Suprapubic skin (tissue), 4 donors: ENCODE measurements around the gene PPP1R3G. TPM values are rescaled to one million over a fixed set of nuclear protein-coding genes. Genes with fewer than 3 reads are reported as not detected.
A peak's percentile ranks its signal among the peaks of the same experiment; 100 is the strongest.

ENCODE experiments used
- DNase-seq, 2 donors: peaks; one replicate each; pipeline ENCODE4 v3.0.0-alpha.2; 2019; ENCODE audit warnings: low spot score in 2 of 2
- H3K27ac ChIP-seq: fragments of 200-600 bp; sonication (generic); one replicate; pipeline ENCODE4 v1.5.1; 2019
- H3K27me3 ChIP-seq: fragments of 200-600 bp; sonication (generic); one replicate; pipeline ENCODE4 v1.5.1; 2019
- H3K36me3 ChIP-seq: fragments of 200-600 bp; sonication (generic); one replicate; pipeline ENCODE4 v1.5.1; 2019
- H3K4me1 ChIP-seq: fragments of 200-600 bp; sonication (generic); one replicate; pipeline ENCODE4 v1.5.1; 2019
- H3K4me3 ChIP-seq: fragments of 200-600 bp; sonication (generic); one replicate; pipeline ENCODE4 v1.5.1; 2019; ENCODE audit warnings: mild to moderate bottlenecking
- H3K9me3 ChIP-seq: fragments of 200-600 bp; sonication (generic); one replicate; pipeline ENCODE4 v1.5.1; 2019
- CTCF ChIP-seq, 2 donors: fragments of 200-600 bp in 1 of 2; fragments of 450-650 bp in 1 of 2; sonication (generic) in 1 of 2; IDR thresholded peaks; one replicate each; pipeline ENCODE4 v1.5.1; 2016 to 2019; ENCODE audit warnings: antibody characterized with exemption in 2 of 2, mild to moderate bottlenecking in 1 of 2, moderate library complexity in 1 of 2
- EP300 ChIP-seq: sonication (generic); formaldehyde crosslinking; IDR thresholded peaks from one replicate; pipeline ENCODE4 v1.6.1; 2017; ENCODE audit warnings: antibody characterized with exemption
- POLR2A ChIP-seq, 2 donors: fragments of 450-650 bp; IDR thresholded peaks; one replicate each; pipeline ENCODE4 v1.6.1; 2017; ENCODE audit warnings: antibody characterized with exemption in 2 of 2, mild to moderate bottlenecking in 2 of 2, moderate library complexity in 2 of 2
- POLR2AphosphoS5 ChIP-seq, 3 donors: sonication (generic); formaldehyde crosslinking; IDR thresholded peaks; one replicate each; pipeline ENCODE4 v1.6.1; 2017; ENCODE audit warnings: antibody characterized with exemption in 3 of 3
- WGBS: methylation state at CpG from one replicate; pipeline ENCODE4 v1.1.5; 2018; 5-methylcytosine and 5-hydroxymethylcytosine counted together
- total RNA-seq, 4 donors: library from RNA; depleted of rRNA; stranded (reverse); fragments of >200 nt; gene quantifications; one replicate each; pipeline ENCODE4 v1.1.0, GENCODE V29; 2016

The PPP1R3G gene
- total RNA-seq, 4 donors from 2014 or later = 0.38 to 0.80 (median 0.67) TPM

DNA sequence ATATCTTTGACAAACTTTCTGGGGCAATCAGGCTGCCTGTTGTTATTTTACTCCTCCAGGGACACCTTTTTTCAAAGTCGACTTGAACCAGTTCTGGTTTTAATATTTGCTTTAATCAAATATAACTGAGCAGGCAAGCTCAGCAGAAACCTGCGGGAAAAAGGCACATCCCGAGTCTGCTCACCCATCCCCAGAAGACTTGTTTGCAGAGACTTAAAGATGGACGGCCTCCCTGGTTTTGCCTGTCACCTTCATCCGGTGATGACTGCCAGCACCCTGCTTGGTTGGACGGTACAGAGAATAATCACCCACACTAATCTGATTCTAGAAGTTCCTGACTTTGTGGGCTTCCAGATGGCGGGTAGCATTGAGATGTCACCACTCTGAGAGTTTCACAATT lies 36.8 kb downstream of the PPP1R3G start:
- peak in 1 of 2 donors; percentile 13 for DNase-seq
- H3K27ac ChIP-seq = no peak overlapping the region
- TF ChIP-seq POLR2A (IDR thresholded peaks at IDR 0.05) (no peak), POLR2AphosphoS5 (IDR thresholded peaks at IDR 0.05) (no peak), EP300 (no peak)
- H3K4me3 ChIP-seq = no peak overlapping the region
- H3K36me3 ChIP-seq = no peaks in the 10 kb centered on the region
- H3K4me1 ChIP-seq = no peaks in the 10 kb centered on the region
- no peaks in the 10 kb centered on the region for H3K27me3 ChIP-seq
- no peaks in the 10 kb centered on the region for H3K9me3 ChIP-seq
- 92% methylated on average over 7 of the region's 7 CpGs for WGBS

DNA sequence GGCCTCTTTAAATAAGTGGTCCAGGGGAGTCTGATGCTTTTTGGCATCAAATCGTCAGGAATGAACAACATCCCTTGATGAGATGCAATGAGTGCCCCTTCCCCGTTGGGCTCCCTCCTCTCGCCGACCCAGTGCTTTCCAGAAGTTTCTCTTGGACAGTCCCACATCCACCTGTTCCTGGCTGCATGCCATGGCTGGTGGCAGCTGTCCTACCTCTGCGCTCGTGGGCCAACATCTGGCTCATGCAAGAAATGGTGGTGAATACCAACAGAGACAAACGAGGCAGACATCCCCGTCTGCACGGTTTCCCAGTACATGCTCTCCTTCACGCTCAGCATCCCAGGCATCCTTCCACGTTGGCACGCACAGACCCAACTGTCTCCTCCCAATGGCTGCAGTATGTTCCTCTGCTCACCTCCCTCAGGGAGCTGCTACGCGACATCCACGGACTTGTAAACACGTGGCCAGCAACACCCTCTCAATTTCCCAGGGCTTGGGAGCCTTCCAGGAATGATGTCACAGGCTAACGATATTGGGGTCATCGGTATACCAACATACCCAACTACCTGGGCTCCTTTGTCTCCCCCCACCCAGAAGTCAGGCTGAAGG lies 37.5 kb downstream of the PPP1R3G start:
- 89% methylated on average over 18 of the region's 18 CpGs for WGBS
- Histone ChIP-seq H3K4me1 (no peaks in the 10 kb centered on the region), H3K9me3 (no peaks in the 10 kb centered on the region), H3K27me3 (no peaks in the 10 kb centered on the region), H3K4me3 (no peak overlapping the region), H3K27ac (no peak overlapping the region), H3K36me3 (no peaks in the 10 kb centered on the region)
- TF ChIP-seq POLR2A (IDR thresholded peaks at IDR 0.05) = no peak
- TF ChIP-seq POLR2AphosphoS5 (IDR thresholded peaks at IDR 0.05) = no peak
- TF ChIP-seq CTCF (IDR thresholded peaks at IDR 0.05) = no peak
- TF ChIP-seq EP300 = no peak
- peak in 1 of 2 donors; percentile 64 for DNase-seq

- peak in 1 of 2 donors; percentile 54 for DNase-seq
- no peaks in the 10 kb centered on the region for H3K36me3 ChIP-seq
- WGBS = 95% methylated on average over 16 of the region's 20 CpGs
- H3K4me1 ChIP-seq = no peaks in the 10 kb centered on the region
- TF ChIP-seq EP300 = no peak
- no peak for TF ChIP-seq POLR2AphosphoS5 (IDR thresholded peaks at IDR 0.05)
- TF ChIP-seq POLR2A (IDR thresholded peaks at IDR 0.05) = no peak
- TF ChIP-seq CTCF (IDR thresholded peaks at IDR 0.05) = no peak
- no peaks in the 10 kb centered on the region for H3K9me3 ChIP-seq
- no peak overlapping the region for H3K4me3 ChIP-seq
- H3K27ac ChIP-seq = no peak overlapping the region
- H3K27me3 ChIP-seq = no peaks in the 10 kb centered on the region
Observed at GRCh38 chr6:5123296-5124143, 38.4 kb downstream of the PPP1R3G start.

DNA sequence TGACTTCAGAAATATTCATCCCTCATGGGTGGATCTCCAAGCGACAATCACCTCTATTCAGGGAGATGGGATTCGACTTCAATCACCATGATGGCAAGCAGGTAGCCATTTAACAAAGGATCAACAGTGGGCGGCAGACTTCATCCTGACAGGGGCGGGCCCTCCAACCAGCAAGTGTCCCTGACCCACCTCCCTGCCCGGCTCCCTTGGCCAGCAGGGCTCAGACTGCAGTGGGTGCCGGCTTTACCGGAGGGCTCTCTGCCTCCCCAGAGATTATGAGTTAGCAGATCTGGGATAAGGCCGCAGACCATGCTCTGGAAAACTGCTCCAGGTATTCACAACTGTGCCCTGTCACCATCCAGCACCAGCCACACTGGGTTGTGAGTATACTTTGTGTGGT lies 39.4 kb downstream of the PPP1R3G start:
- H3K4me3 ChIP-seq = no peak overlapping the region
- H3K9me3 ChIP-seq = no peaks in the 10 kb centered on the region
- WGBS = 98% methylated on average over 8 of the region's 8 CpGs
- no peaks in the 10 kb centered on the region for H3K4me1 ChIP-seq
- DNase-seq = peak in 1 of 2 donors; percentile 45
- no peaks in the 10 kb centered on the region for H3K36me3 ChIP-seq
- H3K27me3 ChIP-seq = no peaks in the 10 kb centered on the region
- no peak overlapping the region for H3K27ac ChIP-seq
- TF ChIP-seq EP300 (no peak), CTCF (IDR thresholded peaks at IDR 0.05) (no peak), POLR2A (IDR thresholded peaks at IDR 0.05) (no peak), POLR2AphosphoS5 (IDR thresholded peaks at IDR 0.05) (no peak)

DNA sequence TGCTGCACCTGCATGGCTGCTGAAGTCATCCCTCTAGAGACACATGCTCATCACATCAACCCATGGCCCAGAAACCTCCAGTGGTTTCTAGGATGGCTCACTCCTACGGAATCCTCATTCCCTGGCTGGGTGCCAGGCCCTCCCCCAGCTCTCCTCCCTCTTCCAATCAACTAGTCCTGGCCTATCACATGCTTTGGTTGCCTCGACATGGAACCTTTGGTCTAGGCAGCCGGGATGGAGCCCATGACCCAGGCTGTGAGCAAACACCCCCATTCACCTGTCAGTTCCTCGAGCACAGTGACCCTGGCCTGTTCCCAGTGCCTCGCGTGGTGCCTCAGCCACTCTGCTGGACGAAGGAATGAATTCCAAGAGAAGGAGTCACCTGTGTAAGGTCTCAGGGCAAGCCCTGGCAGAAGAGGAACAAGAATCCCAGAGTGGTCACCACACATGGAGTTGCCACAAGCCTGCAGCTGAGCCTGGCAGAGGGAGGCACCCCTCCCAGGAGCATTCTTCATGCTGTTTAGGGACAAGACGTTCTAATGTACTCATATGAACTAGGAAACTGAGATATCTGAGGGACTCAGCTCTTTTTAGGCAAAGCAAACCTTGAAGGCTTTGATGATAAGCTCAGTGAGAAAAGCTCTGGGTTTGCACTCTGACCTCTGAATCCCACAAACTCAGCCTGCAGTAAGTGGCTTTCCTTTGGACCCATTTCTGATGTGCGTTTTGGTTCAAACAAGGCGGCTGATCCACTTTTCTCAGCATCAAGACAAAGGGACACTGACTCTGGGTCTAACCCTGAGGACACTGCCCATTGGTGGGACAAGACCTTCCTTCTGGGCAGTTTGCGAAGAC lies 40.2 kb downstream of the PPP1R3G start:
- WGBS = 91% methylated on average over 10 of the region's 11 CpGs
- Histone ChIP-seq H3K27ac (no peak overlapping the region), H3K36me3 (no peaks in the 10 kb centered on the region), H3K4me3 (no peak overlapping the region), H3K27me3 (no peaks in the 10 kb centered on the region), H3K9me3 (no peaks in the 10 kb centered on the region), H3K4me1 (no peaks in the 10 kb centered on the region)
- no peak for TF ChIP-seq POLR2A (IDR thresholded peaks at IDR 0.05)
- TF ChIP-seq CTCF (IDR thresholded peaks at IDR 0.05) = no peak
- no peak for TF ChIP-seq POLR2AphosphoS5 (IDR thresholded peaks at IDR 0.05)
- TF ChIP-seq EP300 = no peak
- peak in 1 of 2 donors; percentile 63 for DNase-seq
